ENCODE measurements around the gene SLC25A47. TPM values are rescaled to one million over a fixed set of nuclear protein-coding genes. Genes with fewer than 3 reads are reported as not detected.

Gene SLC25A47
- total and polyA plus RNA-seq, 9 of the 15 experiments (the other 6 are each of a cell fraction or from before 2014, with no cell fraction given), result 0.09 to 0.23 (median 0.22) TPM; not detected in 6

GRCh38 chr14:100285021-100285912 lies 37.9 kb upstream of the SLC25A47 start (continued):
- TF ChIP-seq ZNF318 (IDR thresholded peaks at IDR 0.05; ENCODE audit: borderline replicate concordance in 1 of 2, low read depth in 1 of 2), result no peak
- TF ChIP-seq POLR3A (IDR thresholded peaks at IDR 0.05; ENCODE audit: borderline replicate concordance, extremely low read depth, insufficient read depth, insufficient read length), result no peak
- no peak for TF ChIP-seq ZC3H4 (CRISPR knock-in tag; IDR thresholded peaks at IDR 0.05; ENCODE audit: borderline replicate concordance)
- TF ChIP-seq HNRNPL (IDR thresholded peaks at IDR 0.05; ENCODE audit: low read depth, low read length), result 0 out of 2 replicates have a peak, but pooled peaks have one; percentile 39
- no peak for TF ChIP-seq MCM7 (IDR thresholded peaks at IDR 0.05)
- 0 out of 2 replicates have a peak, but pooled peaks have one; percentile 18 for TF ChIP-seq GMEB1 (CRISPR knock-in tag; IDR thresholded peaks at IDR 0.05)
- no peak for TF ChIP-seq HSF4 (CRISPR knock-in tag; IDR thresholded peaks at IDR 0.05; ENCODE audit: borderline replicate concordance)
- no peak for TF ChIP-seq NFXL1 (CRISPR knock-in tag; IDR thresholded peaks at IDR 0.05)
- no peak for TF ChIP-seq HDAC2 (IDR thresholded peaks at IDR 0.05)
- no peak for TF ChIP-seq PKNOX1 (IDR thresholded peaks at IDR 0.05)
- peak; percentile 32; the same call in 1 of the 2 replicates for TF ChIP-seq TOE1 (IDR thresholded peaks at IDR 0.05; ENCODE audit: borderline replicate concordance)
- no peak for TF ChIP-seq TOE1 (CRISPR knock-in tag; IDR thresholded peaks at IDR 0.05; ENCODE audit: borderline replicate concordance, low read depth)

All from K562 (cell line).